ENCODE results near the gene PUM1. TPM values are rescaled to one million over a fixed set of nuclear protein-coding genes. Genes with fewer than 3 reads are reported as not detected.
"Not testable (repeated sequence)": the region's sequence is repeated elsewhere in the genome, so short reads cannot be mapped to it uniquely, and the experiment has no call there.

PUM1 gene
- total and polyA plus RNA-seq, 7 experiments from 2014 or later, result 114 to 226 (median 154) TPM

DNA sequence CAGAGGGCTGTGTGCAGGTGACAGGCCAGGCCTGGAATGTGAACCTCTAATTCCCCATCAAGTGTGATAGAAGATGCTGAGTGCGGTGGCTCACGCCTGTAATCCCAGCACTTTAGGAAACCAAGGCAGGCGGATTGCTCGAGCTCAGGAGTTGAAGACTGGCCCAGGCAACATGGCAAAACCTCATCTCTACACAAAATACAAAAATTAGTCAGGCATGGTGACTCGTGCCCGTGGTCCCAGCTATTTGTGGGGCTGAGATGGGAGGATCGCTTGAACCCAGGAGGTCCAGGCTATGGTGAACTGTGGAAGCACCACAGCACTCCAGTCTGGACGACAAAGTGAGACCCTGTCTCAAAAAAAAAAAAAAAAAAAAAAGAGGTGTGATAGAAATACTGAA, 40.1 kb upstream of the PUM1 start:
- Mint-ChIP-seq H3K27me3 (peaks cover 0 to 5% (median under 1%) of the 10 kb centered on the region in 5 donors), H3K4me3 (no peak overlapping the region), H3K9me3 (no peaks in the 10 kb centered on the region), H3K36me3 (no peaks in the 10 kb centered on the region), H3K4me1 (peaks cover 0 to 2% (median 0%) of the 10 kb centered on the region in 7 donors), H3K27ac (no peak overlapping the region)
- ATAC-seq (no peak), DNase-seq (no peak)
- CTCF ChIA-PET, result no interaction called here
- Histone ChIP-seq H3K27ac (ENCODE audit: low read depth, low read length) (no peak overlapping the region), H3K4me1 (ENCODE audit: control insufficient read depth in 2 of 2, insufficient read depth in 2 of 2, low read length in 2 of 2) (no peaks in the 10 kb centered on the region), H3K36me3 (ENCODE audit: control insufficient read depth in 2 of 3, insufficient read depth in 3 of 3, low read length in 3 of 3) (no peaks in the 10 kb centered on the region), H3K4me3 (ENCODE audit: low read length) (no peak overlapping the region), H3K9me3 (ENCODE audit: control insufficient read depth in 2 of 3, low read length in 3 of 3) (no peaks in the 10 kb centered on the region), H3K27me3 (ENCODE audit: control insufficient read depth in 2 of 2, insufficient read depth in 2 of 2, low read length in 2 of 2) (no peaks in the 10 kb centered on the region)
- POLR2A ChIA-PET, result no interaction called here
- intact Hi-C loops (cut with micrococcal nuclease), result no loop called here

DNA sequence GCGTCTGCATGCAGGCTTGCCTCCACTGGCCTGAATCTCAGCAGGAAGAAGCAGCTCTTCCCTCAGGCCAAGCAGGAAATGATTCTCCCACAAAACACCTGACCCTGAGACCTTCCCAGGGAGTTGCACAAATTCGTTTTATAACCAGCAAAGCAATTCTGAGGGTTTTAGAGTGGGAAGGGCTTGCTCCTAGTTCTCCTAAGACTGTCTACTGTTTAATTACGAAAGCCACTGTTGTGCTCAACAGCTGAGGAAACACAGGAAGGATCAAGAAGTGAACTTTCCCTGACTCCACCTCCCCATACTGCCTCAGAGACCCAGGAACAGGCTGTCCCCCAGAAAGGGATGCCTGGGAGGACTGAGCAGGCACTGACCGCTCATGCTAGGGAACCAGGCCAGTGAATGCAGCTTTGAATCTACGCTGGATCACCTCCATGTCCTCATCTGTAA, 37.0 kb upstream of the PUM1 start:
- no peaks in the 10 kb centered on the region for H3K4me1 Mint-ChIP-seq
- intact Hi-C loops (cut with micrococcal nuclease), result no loop called here
- H3K9me3 Mint-ChIP-seq, result no peaks in the 10 kb centered on the region
- H3K36me3 ChIP-seq (ENCODE audit: control insufficient read depth in 2 of 3, insufficient read depth in 3 of 3, low read length in 3 of 3), result no peaks in the 10 kb centered on the region
- ATAC-seq (no peak), DNase-seq (no peak)
- H3K27ac ChIP-seq (ENCODE audit: low read depth, low read length), result no peak overlapping the region
- H3K4me1 ChIP-seq (ENCODE audit: control insufficient read depth in 2 of 2, insufficient read depth in 2 of 2, low read length in 2 of 2), result no peaks in the 10 kb centered on the region
- ChIA-PET POLR2A (no interaction called here), CTCF (no interaction called here)
- H3K4me3 Mint-ChIP-seq, result no peak overlapping the region
- no peaks in the 10 kb centered on the region for H3K36me3 Mint-ChIP-seq
- no peak overlapping the region for H3K27ac Mint-ChIP-seq
- H3K27me3 Mint-ChIP-seq, result no peaks in the 10 kb centered on the region
- H3K4me3 ChIP-seq (ENCODE audit: low read length), result no peak overlapping the region
- H3K27me3 ChIP-seq (ENCODE audit: control insufficient read depth in 2 of 2, insufficient read depth in 2 of 2, low read length in 2 of 2), result no peaks in the 10 kb centered on the region
- H3K9me3 ChIP-seq (ENCODE audit: control insufficient read depth in 2 of 3, low read length in 3 of 3), result no peaks in the 10 kb centered on the region

DNA sequence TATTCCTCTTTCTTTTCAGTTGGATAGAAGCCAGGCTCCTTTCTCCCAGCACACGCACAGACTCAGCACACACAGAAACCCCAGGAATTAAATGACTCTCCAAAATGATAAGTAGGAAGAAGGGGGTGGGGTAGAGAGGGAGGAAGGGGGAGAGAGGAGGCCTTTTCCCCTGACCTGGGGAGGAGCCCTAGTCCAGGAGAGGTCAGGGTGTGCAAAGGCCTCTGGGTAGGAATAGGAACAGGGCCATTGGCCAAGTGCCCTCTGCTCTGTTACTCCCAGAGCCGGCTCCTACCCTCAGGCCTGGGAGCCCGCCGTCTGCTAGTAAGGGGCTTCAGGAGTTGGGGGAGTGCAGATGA, 35.6 kb upstream of the PUM1 start:
- POLR2A ChIA-PET, result no interaction called here
- Mint-ChIP-seq H3K9me3 (no peaks in the 10 kb centered on the region), H3K36me3 (no peaks in the 10 kb centered on the region), H3K27me3 (no peaks in the 10 kb centered on the region), H3K27ac (no peak overlapping the region), H3K4me1 (no peaks in the 10 kb centered on the region), H3K4me3 (no peak overlapping the region)
- Histone ChIP-seq H3K27me3 (ENCODE audit: control insufficient read depth in 2 of 2, insufficient read depth in 2 of 2, low read length in 2 of 2) (no peaks in the 10 kb centered on the region), H3K36me3 (ENCODE audit: control insufficient read depth in 2 of 3, insufficient read depth in 3 of 3, low read length in 3 of 3) (no peaks in the 10 kb centered on the region), H3K9me3 (ENCODE audit: control insufficient read depth in 2 of 3, low read length in 3 of 3) (no peaks in the 10 kb centered on the region), H3K27ac (ENCODE audit: low read depth, low read length) (no peak overlapping the region), H3K4me3 (ENCODE audit: low read length) (no peak overlapping the region), H3K4me1 (ENCODE audit: control insufficient read depth in 2 of 2, insufficient read depth in 2 of 2, low read length in 2 of 2) (no peaks in the 10 kb centered on the region)
- ATAC-seq (no peak), DNase-seq (no peak)
- intact Hi-C loops (cut with micrococcal nuclease), result no loop called here
- CTCF ChIA-PET, result no interaction called here

- DNase-seq, result no peak
- CTCF ChIA-PET, result interaction anchor here (0.6 kb wide), 1 partner anchor 289 kb away, joined by 3 read pairs; no protein-coding TSS in a partner anchor
Observed at GRCh38 chr1:31099293-31100032, 33.9 kb upstream of the PUM1 start.

DNA sequence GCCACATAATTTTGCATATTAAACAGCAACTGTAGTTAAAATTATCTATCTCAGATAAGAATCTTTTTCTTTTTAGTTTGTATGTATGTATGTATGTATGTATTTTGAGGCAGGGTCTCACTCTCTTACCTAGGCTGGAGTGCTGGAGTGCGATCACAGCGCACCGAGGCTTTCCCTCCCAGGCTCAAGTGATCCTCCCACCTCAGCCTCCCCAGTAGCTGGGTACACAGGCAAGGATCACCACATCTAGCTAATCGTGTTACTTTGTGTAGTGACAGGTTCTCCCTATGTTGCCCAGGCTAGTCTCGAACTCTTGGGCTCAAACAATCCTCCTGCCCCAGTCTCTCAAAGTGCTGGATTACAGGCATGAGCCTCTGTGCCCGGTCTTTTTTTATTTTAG, 30.5 kb upstream of the PUM1 start:
- H3K4me3 Mint-ChIP-seq, result no peak overlapping the region
- CTCF ChIA-PET, result no interaction called here
- intact Hi-C loops (cut with micrococcal nuclease), result no loop called here
- no peaks in the 10 kb centered on the region for H3K36me3 Mint-ChIP-seq
- H3K27ac Mint-ChIP-seq, result no peak overlapping the region
- H3K4me1 ChIP-seq (ENCODE audit: control insufficient read depth in 2 of 2, insufficient read depth in 2 of 2, low read length in 2 of 2), result no peaks in the 10 kb centered on the region
- H3K27me3 Mint-ChIP-seq, result no peaks in the 10 kb centered on the region
- no peak for ATAC-seq
- H3K27ac ChIP-seq (ENCODE audit: low read depth, low read length), result no peak overlapping the region
- no peaks in the 10 kb centered on the region for H3K27me3 ChIP-seq (ENCODE audit: control insufficient read depth in 2 of 2, insufficient read depth in 2 of 2, low read length in 2 of 2)
- no peak overlapping the region for H3K4me3 ChIP-seq (ENCODE audit: low read length)
- no peaks in the 10 kb centered on the region for H3K36me3 ChIP-seq (ENCODE audit: control insufficient read depth in 2 of 3, insufficient read depth in 3 of 3, low read length in 3 of 3)
- H3K9me3 Mint-ChIP-seq, result no peaks in the 10 kb centered on the region
- no peak for DNase-seq
- no peaks in the 10 kb centered on the region for H3K4me1 Mint-ChIP-seq
- no peaks in the 10 kb centered on the region for H3K9me3 ChIP-seq (ENCODE audit: control insufficient read depth in 2 of 3, low read length in 3 of 3)
- POLR2A ChIA-PET, result no interaction called here

More at GRCh38 chr1:31099293-31100032, 33.9 kb upstream of the PUM1 start:
- H3K4me1 Mint-ChIP-seq, result no peaks in the 10 kb centered on the region
- H3K9me3 Mint-ChIP-seq, result no peaks in the 10 kb centered on the region
- no peaks in the 10 kb centered on the region for H3K9me3 ChIP-seq (ENCODE audit: control insufficient read depth in 2 of 3, low read length in 3 of 3)
- POLR2A ChIA-PET, result no interaction called here
- H3K27ac ChIP-seq (ENCODE audit: low read depth, low read length), result no peak overlapping the region
- no peak overlapping the region for H3K27ac Mint-ChIP-seq
- no peaks in the 10 kb centered on the region for H3K27me3 ChIP-seq (ENCODE audit: control insufficient read depth in 2 of 2, insufficient read depth in 2 of 2, low read length in 2 of 2)
- no peak overlapping the region for H3K4me3 ChIP-seq (ENCODE audit: low read length)
- intact Hi-C loops (cut with micrococcal nuclease), result no loop called here
- H3K36me3 Mint-ChIP-seq, result no peaks in the 10 kb centered on the region
- H3K36me3 ChIP-seq (ENCODE audit: control insufficient read depth in 2 of 3, insufficient read depth in 3 of 3, low read length in 3 of 3), result no peaks in the 10 kb centered on the region
- no peak overlapping the region for H3K4me3 Mint-ChIP-seq
- no peaks in the 10 kb centered on the region for H3K4me1 ChIP-seq (ENCODE audit: control insufficient read depth in 2 of 2, insufficient read depth in 2 of 2, low read length in 2 of 2)
- ATAC-seq, result no peak
- no peaks in the 10 kb centered on the region for H3K27me3 Mint-ChIP-seq

DNA sequence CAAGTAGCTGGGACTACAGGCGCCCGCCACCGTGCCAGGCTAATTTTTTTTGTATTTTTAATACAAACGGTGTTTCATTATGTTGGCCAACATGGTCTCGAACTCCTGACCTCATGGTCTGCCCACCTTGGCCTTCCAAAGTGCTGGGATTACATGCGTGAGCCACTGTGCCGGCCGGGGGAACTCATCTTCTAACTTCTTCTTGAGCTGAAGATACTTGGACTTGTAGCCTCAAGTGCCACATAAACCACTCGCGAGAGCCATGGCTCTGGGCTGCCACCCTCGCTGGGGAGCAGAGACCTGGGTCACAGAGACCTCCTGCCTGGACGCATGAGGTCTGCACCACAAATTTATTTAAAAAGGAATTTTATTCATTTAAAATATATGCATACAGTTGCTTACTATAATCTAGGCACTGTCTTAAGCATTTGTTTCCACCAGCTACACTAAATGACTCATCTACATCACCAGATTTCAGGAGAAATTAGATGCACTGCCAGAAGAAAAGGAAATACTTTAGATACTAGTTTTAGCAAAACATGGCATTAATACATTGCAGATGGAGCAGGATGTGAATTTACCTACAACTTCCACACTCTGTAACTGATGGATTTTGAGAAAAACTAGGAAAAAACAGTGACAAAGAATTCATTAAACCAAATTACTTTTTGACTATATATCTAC, 29.9 kb upstream of the PUM1 start:
- H3K4me3 Mint-ChIP-seq, result no peak overlapping the region
- H3K4me1 Mint-ChIP-seq, result no peaks in the 10 kb centered on the region
- ATAC-seq, result no peak
- H3K27ac ChIP-seq (ENCODE audit: low read depth, low read length), result no peak overlapping the region
- H3K9me3 ChIP-seq (ENCODE audit: control insufficient read depth in 2 of 3, low read length in 3 of 3), result no peaks in the 10 kb centered on the region
- POLR2A ChIA-PET, result no interaction called here
- H3K27me3 ChIP-seq (ENCODE audit: control insufficient read depth in 2 of 2, insufficient read depth in 2 of 2, low read length in 2 of 2), result no peaks in the 10 kb centered on the region
- no peak overlapping the region for H3K27ac Mint-ChIP-seq
- no peaks in the 10 kb centered on the region for H3K36me3 ChIP-seq (ENCODE audit: control insufficient read depth in 2 of 3, insufficient read depth in 3 of 3, low read length in 3 of 3)
- no peaks in the 10 kb centered on the region for H3K27me3 Mint-ChIP-seq
- no peaks in the 10 kb centered on the region for H3K4me1 ChIP-seq (ENCODE audit: control insufficient read depth in 2 of 2, insufficient read depth in 2 of 2, low read length in 2 of 2)
- H3K9me3 Mint-ChIP-seq, result no peaks in the 10 kb centered on the region
- no peak for DNase-seq
- H3K36me3 Mint-ChIP-seq, result no peaks in the 10 kb centered on the region
- no peak overlapping the region for H3K4me3 ChIP-seq (ENCODE audit: low read length)
- intact Hi-C loops (cut with micrococcal nuclease), result no loop called here
- CTCF ChIA-PET, result no interaction called here

GRCh38 chr1:31088081-31088480, 22.6 kb upstream of the PUM1 start:
- CTCF ChIA-PET, result interaction anchor here (0.6 kb wide), 1 partner anchor 346 kb away, joined by 4 read pairs; no protein-coding TSS in a partner anchor
- H3K4me3 Mint-ChIP-seq; H3K27ac ChIP-seq (ENCODE audit: low read depth, low read length); H3K27me3 Mint-ChIP-seq; H3K27me3 ChIP-seq (ENCODE audit: control insufficient read depth in 2 of 2, insufficient read depth in 2 of 2, low read length in 2 of 2); H3K36me3 Mint-ChIP-seq; H3K4me1 ChIP-seq (ENCODE audit: control insufficient read depth in 2 of 2, insufficient read depth in 2 of 2, low read length in 2 of 2); intact Hi-C loops (cut with micrococcal nuclease); H3K9me3 ChIP-seq (ENCODE audit: control insufficient read depth in 2 of 3, low read length in 3 of 3); H3K4me3 ChIP-seq (ENCODE audit: low read length); ATAC-seq; H3K9me3 Mint-ChIP-seq; DNase-seq; H3K4me1 Mint-ChIP-seq; H3K27ac Mint-ChIP-seq; H3K36me3 ChIP-seq (ENCODE audit: control insufficient read depth in 2 of 3, insufficient read depth in 3 of 3, low read length in 3 of 3): not testable (repeated sequence)
- POLR2A ChIA-PET, result interaction anchor here (0.9 kb wide), 1 partner anchor 64 kb away, joined by 3 read pairs; no protein-coding TSS in a partner anchor

All from naive thymus-derived CD4-positive, alpha-beta T cell (primary cell).